K562 treated with DMSO at 1 percent for 24 hours (cell line): ENCODE results near the gene POLR1B. TPM values are rescaled to one million over a fixed set of nuclear protein-coding genes. Genes with fewer than 3 reads are reported as not detected.

Experiments
- total RNA-seq: library from RNA; unstranded; fragments of 300-600 nt; gene quantifications from 2 replicates; pipeline ENCODE4 v1.2.3, GENCODE V29; 2022; ENCODE audit warnings: low read depth; ENCODE audit not compliant: insufficient read depth

POLR1B gene, protein sequence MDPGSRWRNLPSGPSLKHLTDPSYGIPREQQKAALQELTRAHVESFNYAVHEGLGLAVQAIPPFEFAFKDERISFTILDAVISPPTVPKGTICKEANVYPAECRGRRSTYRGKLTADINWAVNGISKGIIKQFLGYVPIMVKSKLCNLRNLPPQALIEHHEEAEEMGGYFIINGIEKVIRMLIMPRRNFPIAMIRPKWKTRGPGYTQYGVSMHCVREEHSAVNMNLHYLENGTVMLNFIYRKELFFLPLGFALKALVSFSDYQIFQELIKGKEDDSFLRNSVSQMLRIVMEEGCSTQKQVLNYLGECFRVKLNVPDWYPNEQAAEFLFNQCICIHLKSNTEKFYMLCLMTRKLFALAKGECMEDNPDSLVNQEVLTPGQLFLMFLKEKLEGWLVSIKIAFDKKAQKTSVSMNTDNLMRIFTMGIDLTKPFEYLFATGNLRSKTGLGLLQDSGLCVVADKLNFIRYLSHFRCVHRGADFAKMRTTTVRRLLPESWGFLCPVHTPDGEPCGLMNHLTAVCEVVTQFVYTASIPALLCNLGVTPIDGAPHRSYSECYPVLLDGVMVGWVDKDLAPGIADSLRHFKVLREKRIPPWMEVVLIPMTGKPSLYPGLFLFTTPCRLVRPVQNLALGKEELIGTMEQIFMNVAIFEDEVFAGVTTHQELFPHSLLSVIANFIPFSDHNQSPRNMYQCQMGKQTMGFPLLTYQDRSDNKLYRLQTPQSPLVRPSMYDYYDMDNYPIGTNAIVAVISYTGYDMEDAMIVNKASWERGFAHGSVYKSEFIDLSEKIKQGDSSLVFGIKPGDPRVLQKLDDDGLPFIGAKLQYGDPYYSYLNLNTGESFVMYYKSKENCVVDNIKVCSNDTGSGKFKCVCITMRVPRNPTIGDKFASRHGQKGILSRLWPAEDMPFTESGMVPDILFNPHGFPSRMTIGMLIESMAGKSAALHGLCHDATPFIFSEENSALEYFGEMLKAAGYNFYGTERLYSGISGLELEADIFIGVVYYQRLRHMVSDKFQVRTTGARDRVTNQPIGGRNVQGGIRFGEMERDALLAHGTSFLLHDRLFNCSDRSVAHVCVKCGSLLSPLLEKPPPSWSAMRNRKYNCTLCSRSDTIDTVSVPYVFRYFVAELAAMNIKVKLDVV
- 7.0 and 7.9 TPM in 2 replicates for total RNA-seq

GRCh38 chr2:112542123-112542983, at the start of gene POLR1B:
POLR1B (plus strand) TSS chr2:112542465; CDS start chr2:112542495, 30 bp downstream.

DNA sequence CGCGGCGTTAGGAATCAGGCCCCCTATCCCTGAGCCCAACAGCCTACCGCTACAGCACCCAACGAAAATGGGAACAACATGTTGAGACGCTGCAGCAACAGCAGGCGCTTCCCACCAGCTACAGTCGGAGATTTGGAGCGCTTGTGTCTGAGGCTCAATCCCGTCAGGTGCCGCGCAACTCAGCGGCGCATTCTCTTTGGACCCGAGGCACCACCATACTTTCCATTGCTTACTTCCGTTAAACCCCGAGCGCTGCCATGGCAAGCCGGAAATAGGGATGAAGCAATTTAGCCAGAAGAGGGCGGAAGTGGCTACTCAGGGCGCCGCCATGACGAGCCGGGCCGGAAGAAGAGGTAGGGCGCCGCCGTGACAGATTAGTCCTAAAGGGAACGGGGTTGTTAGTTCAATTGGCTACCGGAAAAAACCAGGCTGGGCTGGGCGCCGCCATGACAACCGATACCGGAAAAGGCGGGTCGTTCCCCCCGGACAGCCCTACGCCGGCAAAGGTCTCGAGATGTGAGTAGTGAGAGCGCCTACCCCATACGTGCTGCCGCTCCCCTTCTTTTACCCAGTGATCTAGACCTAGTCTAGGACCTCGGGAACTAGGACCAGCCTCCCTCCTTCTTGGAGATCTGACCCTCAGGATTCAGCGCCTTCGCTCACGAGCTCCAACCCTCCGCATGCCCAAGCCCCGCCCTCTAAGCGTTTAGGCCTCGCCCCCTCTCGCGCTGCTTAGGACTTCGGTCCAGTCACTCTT, 42.0 kb downstream of the POLR1B start, which contains the start of gene CHCHD5:
CHCHD5 (plus strand) TSS at position 476 of the 757 bp plus-strand sequence; CDS start at position 515, 39 bp downstream.

Other genes with a start within 250 kb of the POLR1B start
- 0.06 TPM in 1 of 2 replicates, not detected in the other for gene RGPD8, start 108.8 kb upstream of the POLR1B start, total RNA-seq
- 18.6 and 20.1 TPM in 2 replicates for gene TTL, start 60.3 kb upstream of the POLR1B start, total RNA-seq
- 62.1 and 63.1 TPM in 2 replicates for gene CHCHD5, start 42.1 kb downstream of the POLR1B start, total RNA-seq
- 59.5 and 64.4 TPM in 2 replicates for gene SLC20A1, start 103.5 kb downstream of the POLR1B start, total RNA-seq
- not detected in 2 replicates for gene NT5DC4, start 178.6 kb downstream of the POLR1B start, total RNA-seq
- gene CKAP2L, start 222.1 kb downstream of the POLR1B start, total RNA-seq, result 12.0 and 16.9 TPM in 2 replicates
- gene IL1A, start 242.0 kb downstream of the POLR1B start, total RNA-seq, result 1.5 and 1.8 TPM in 2 replicates